Mononuclear cell (primary cell): ENCODE results near the gene CRKL. TPM values are rescaled to one million over a fixed set of nuclear protein-coding genes. Genes with fewer than 3 reads are reported as not detected.
"Not testable (repeated sequence)": the region's sequence is repeated elsewhere in the genome, so short reads cannot be mapped to it uniquely, and the experiment has no call there.

Experiments used
- H3K27me3 ChIP-seq: 2 replicates; pipeline ENCODE4 v1.6.0; 2011; ENCODE audit warnings: low read length, control low read depth; ENCODE audit not compliant: insufficient read depth
- H3K4me1 ChIP-seq: 2 replicates; pipeline ENCODE4 v1.5.1; 2011; ENCODE audit warnings: mild to moderate bottlenecking, low read length, control low read depth; ENCODE audit not compliant: insufficient read depth
- H3K4me3 ChIP-seq: 2 replicates; pipeline ENCODE4 v1.5.1; 2011; ENCODE audit warnings: mild to moderate bottlenecking, low read length, moderate library complexity
- H3K9me3 ChIP-seq: 2 replicates; pipeline ENCODE4 v1.5.1; 2011; ENCODE audit warnings: low read depth, mild to moderate bottlenecking, control low read depth, low read length
- total RNA-seq: library from RNA; depleted of rRNA; stranded (reverse); fragments of >200 nt; gene quantifications from one replicate; pipeline ENCODE4 v1.2.3, GENCODE V29; 2012

Gene CRKL
- total RNA-seq, 1 donor: 51.9 TPM

GRCh38 chr22:20912494-20912893 is 4.7 kb upstream of the CRKL start:
- Histone ChIP-seq H3K4me3 (no peak overlapping the region), H3K9me3 (no peaks in the 10 kb centered on the region), H3K27me3 (no peaks in the 10 kb centered on the region), H3K4me1 (peaks cover 13% of the 10 kb centered on the region)

- H3K27me3 ChIP-seq: no peaks in the 10 kb centered on the region
- H3K9me3 ChIP-seq: no peaks in the 10 kb centered on the region
- peaks cover 51% of the 10 kb centered on the region for H3K4me1 ChIP-seq
- peak overlapping the region; percentile 95 for H3K4me3 ChIP-seq
Observed at GRCh38 chr22:20918663-20919218, 1.5 kb downstream of the CRKL start.

DNA sequence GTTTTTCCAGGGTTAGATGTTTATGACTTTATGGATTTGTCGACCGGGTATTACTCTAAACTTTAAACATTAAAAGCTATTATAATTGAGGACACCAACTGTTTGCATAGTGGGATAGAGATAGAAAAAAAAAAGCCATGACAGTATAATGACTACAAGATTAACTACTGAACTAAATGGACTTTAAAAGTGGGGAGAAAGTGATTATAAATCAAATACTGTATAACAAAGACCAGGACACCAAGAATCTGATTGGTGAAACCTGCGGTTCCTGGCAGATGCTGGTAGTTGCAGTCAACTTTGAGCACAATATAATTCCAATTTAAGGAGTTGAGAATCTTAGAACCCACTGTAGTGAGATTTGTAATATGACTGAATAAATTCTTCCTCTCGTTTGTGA is 2.5 kb downstream of the CRKL start:
- no peak overlapping the region for H3K4me3 ChIP-seq
- H3K9me3 ChIP-seq: no peaks in the 10 kb centered on the region
- H3K4me1 ChIP-seq: peaks cover 58% of the 10 kb centered on the region

GRCh38 chr22:20920881-20921203 is 3.6 kb downstream of the CRKL start:
- H3K9me3 ChIP-seq: no peaks in the 10 kb centered on the region
- peaks cover 70% of the 10 kb centered on the region for H3K4me1 ChIP-seq
- peak overlapping the region; percentile 1 for H3K4me3 ChIP-seq
- H3K27me3 ChIP-seq: no peaks in the 10 kb centered on the region

More for the DNA sequence above, 2.5 kb downstream of the CRKL start:
- H3K27me3 ChIP-seq: no peaks in the 10 kb centered on the region

- Histone ChIP-seq H3K27me3 (no peaks in the 10 kb centered on the region), H3K4me1 (peaks cover 74% of the 10 kb centered on the region), H3K4me3 (no peak overlapping the region), H3K9me3 (no peaks in the 10 kb centered on the region)
Observed at GRCh38 chr22:20922141-20922751, 5.0 kb downstream of the CRKL start.

GRCh38 chr22:20926243-20926642 is 9.0 kb downstream of the CRKL start:
- Histone ChIP-seq H3K4me3 (no peak overlapping the region), H3K4me1 (peaks cover 70% of the 10 kb centered on the region), H3K27me3 (no peaks in the 10 kb centered on the region), H3K9me3 (no peaks in the 10 kb centered on the region)

- Histone ChIP-seq H3K9me3 (no peaks in the 10 kb centered on the region), H3K4me1 (peaks cover 56% of the 10 kb centered on the region), H3K27me3 (no peaks in the 10 kb centered on the region), H3K4me3 (no peak overlapping the region)
Observed at GRCh38 chr22:20927940-20928572, 10.8 kb downstream of the CRKL start.

DNA sequence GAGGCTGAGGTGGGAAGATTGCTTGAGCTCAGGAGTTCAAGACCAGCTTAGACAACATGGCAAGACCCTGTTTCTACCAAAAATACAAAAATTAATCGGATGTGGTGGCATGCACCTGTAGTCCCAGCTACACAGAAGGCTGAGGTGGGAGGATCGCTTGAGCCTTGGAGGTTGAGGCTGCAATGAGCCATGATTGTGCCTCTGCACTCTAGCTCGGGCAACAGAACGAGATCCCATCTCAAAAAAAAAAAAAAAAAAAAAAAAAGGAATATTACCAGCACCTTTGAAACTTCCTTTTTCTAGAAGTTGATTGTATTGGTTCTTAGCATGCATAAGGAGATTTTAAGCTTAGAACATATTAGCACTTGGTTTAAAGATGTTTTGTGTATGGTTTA is 11.4 kb downstream of the CRKL start:
- Histone ChIP-seq H3K9me3 (no peaks in the 10 kb centered on the region), H3K27me3 (no peaks in the 10 kb centered on the region), H3K4me3 (no peak overlapping the region), H3K4me1 (peaks cover 54% of the 10 kb centered on the region)

DNA sequence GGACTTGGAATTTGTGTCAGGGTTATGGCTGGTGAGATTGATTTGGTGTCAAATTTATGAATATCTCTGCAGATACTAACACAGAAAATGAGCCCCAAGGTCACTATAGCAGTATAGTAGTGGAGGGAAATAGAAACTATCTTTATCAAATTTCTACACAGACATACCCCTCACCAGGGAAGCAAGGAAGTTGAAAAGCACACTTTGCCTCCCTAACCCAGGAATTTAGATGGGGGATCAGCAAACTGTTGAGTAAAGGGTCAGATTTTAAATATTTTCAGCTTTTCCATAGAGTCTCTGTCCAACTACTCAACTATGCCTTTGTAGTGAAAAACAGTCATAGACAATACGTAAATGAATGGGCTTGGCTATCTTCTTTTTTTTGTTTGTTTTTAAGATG is 12.8 kb downstream of the CRKL start:
- Histone ChIP-seq H3K27me3 (no peaks in the 10 kb centered on the region), H3K4me1 (peaks cover 42% of the 10 kb centered on the region), H3K4me3 (no peak overlapping the region), H3K9me3 (no peaks in the 10 kb centered on the region)

DNA sequence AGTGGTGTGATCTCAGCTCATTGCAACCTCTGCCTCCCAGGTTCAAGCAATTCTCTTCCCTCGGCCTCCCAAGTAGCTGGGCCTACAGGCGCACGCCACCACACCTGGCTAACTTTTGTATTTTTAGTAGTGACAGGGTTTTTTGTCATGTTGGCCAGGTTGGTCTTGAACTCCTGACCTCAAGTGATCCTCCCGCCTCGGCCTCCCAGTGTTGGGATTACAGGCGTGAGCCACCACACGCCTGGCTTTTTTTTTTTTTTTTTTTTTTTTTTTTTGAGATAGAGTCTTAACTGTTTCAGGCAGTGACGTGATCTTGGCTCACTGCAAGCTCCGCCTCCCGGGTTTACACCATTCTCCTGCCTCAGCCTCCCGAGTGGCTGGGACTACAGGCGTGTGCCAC is 13.2 kb downstream of the CRKL start:
- not testable (repeated sequence) for H3K27me3 ChIP-seq, H3K9me3 ChIP-seq, H3K4me3 ChIP-seq
- peaks cover 38% of the 10 kb centered on the region for H3K4me1 ChIP-seq

DNA sequence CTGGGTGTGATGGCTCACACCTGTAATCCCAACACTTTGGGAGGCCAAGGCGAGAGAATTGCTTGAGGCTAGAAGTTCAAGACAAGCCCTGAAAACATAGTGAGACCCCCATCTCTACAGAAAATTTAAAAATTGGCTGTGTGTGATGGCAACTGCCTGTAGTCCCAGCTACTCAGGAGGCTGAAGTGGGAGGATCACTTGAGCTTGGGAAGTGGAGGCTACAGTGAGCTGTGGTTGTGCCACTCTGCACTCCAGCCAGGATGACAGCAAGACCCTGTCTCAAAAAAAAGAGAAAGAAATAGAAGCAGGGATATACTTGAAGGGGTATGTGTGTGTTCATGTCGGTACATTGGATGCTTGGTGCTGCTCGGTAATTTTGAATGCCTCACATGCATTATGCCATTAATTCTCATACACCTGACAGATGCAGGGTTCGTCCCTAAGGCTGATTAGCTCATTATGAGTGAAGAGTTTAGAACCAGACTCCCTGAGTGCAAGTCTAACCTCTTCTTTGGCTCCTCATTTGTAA is 14.0 kb downstream of the CRKL start:
- Histone ChIP-seq H3K4me3 (no peak overlapping the region), H3K9me3 (no peaks in the 10 kb centered on the region), H3K27me3 (no peaks in the 10 kb centered on the region), H3K4me1 (peaks cover 30% of the 10 kb centered on the region)

- no peaks in the 10 kb centered on the region for H3K9me3 ChIP-seq
- H3K27me3 ChIP-seq: no peaks in the 10 kb centered on the region
- H3K4me1 ChIP-seq: peaks cover 20% of the 10 kb centered on the region
- H3K4me3 ChIP-seq: no peak overlapping the region
Observed at GRCh38 chr22:20933910-20934309, 16.7 kb downstream of the CRKL start.

DNA sequence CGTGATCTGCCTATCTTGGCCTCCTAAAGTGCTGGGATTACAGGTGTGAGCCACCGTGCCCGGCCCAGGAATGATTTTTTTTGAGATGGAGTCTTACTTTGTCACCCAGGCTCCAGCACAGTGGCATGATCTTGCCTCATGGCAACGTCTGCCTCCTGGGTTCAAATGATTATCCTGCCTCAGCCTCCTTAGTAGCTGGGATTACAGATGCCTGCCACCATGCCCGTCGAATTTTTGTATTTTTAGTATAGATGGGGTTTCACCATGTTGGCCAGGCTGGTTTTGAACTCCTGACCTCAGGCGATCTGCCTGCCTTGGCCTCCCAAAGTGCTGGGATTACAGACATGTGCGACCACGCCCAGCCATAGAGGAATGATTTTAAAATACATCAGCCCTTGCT is 17.8 kb downstream of the CRKL start:
- not testable (repeated sequence) for H3K9me3 ChIP-seq, H3K27me3 ChIP-seq
- peaks cover 20% of the 10 kb centered on the region for H3K4me1 ChIP-seq

GRCh38 chr22:20935780-20936539 is 18.8 kb downstream of the CRKL start:
- H3K4me3 ChIP-seq, H3K9me3 ChIP-seq, H3K27me3 ChIP-seq: not testable (repeated sequence)
- H3K4me1 ChIP-seq: peaks cover 23% of the 10 kb centered on the region

More for the DNA sequence above, 17.8 kb downstream of the CRKL start:
- not testable (repeated sequence) for H3K4me3 ChIP-seq

- Histone ChIP-seq H3K4me3 (no peak overlapping the region), H3K9me3 (no peaks in the 10 kb centered on the region), H3K27me3 (no peaks in the 10 kb centered on the region), H3K4me1 (peaks cover 26% of the 10 kb centered on the region)
Observed at GRCh38 chr22:20937031-20937793, 20.0 kb downstream of the CRKL start.
